Activated CD8-positive, alpha-beta T cell treated with anti-CD3 and anti-CD28 coated beads for 36 hours (primary cell): ENCODE measurements around the gene BICDL1. TPM values are rescaled to one million over a fixed set of nuclear protein-coding genes. Genes with fewer than 3 reads are reported as not detected.

Experiments used
- ATAC-seq: fragments of 200-7000 bp; cut with Tn5 transposase; one replicate; pipeline ENCODE4 v1.10.0; 2021; ENCODE audit warnings: mild to moderate bottlenecking, moderate library complexity
- CTCF ChIA-PET: fragments of 350-600 bp; sonication (Branson Sonifier 250); formaldehyde crosslinking; loops from one replicate; lab custom pipeline; 2021; ENCODE audit warnings: antibody characterized with exemption; lab: Charles Lee
- POLR2A ChIA-PET: fragments of 350-600 bp; sonication (Branson Sonifier 250); formaldehyde crosslinking; loops from one replicate; lab custom pipeline; 2021; ENCODE audit warnings: antibody characterized with exemption; lab: Charles Lee
- DNase-seq: peaks from one replicate; pipeline ENCODE4 v3.0.0-alpha.2; 2020
- H3K27ac Mint-ChIP-seq: one replicate; pipeline ENCODE4 v1.8.0; 2021; ENCODE audit warnings: mild to moderate bottlenecking, mixed read lengths
- H3K27me3 Mint-ChIP-seq: one replicate; pipeline ENCODE4 v1.8.0; 2021; ENCODE audit warnings: mixed read lengths
- H3K36me3 Mint-ChIP-seq: one replicate; pipeline ENCODE4 v1.8.0; 2021; ENCODE audit warnings: low read depth, mixed read lengths
- H3K4me1 Mint-ChIP-seq: one replicate; pipeline ENCODE4 v1.8.0; 2021; ENCODE audit warnings: low read depth, mixed read lengths
- H3K4me3 Mint-ChIP-seq: one replicate; pipeline ENCODE4 v1.8.0; 2021; ENCODE audit warnings: mild to moderate bottlenecking, moderate library complexity, mixed read lengths
- H3K9me3 Mint-ChIP-seq: one replicate; pipeline ENCODE4 v1.8.0; 2021; ENCODE audit warnings: mixed read lengths
- intact Hi-C: fragments of 100-400 bp; cut with micrococcal nuclease; formaldehyde crosslinking; loops from one replicate; pipeline ENCODE4 v1.10.0; 2022
- total RNA-seq, 2 experiments: library from RNA; stranded (reverse); gene quantifications; one replicate each; pipeline ENCODE4 v1.2.3, GENCODE V29; 2021
- TF ChIP-seq, protein P1 (sequence below): fragments of 200-600 bp; IDR thresholded peaks from one replicate; pipeline ENCODE4 v1.8.0; 2022; ENCODE audit warnings: antibody characterized with exemption, mild to moderate bottlenecking

The BICDL1 gene
- total RNA-seq, 2 experiments from 2014 or later = 103 to 107 TPM

DNA sequence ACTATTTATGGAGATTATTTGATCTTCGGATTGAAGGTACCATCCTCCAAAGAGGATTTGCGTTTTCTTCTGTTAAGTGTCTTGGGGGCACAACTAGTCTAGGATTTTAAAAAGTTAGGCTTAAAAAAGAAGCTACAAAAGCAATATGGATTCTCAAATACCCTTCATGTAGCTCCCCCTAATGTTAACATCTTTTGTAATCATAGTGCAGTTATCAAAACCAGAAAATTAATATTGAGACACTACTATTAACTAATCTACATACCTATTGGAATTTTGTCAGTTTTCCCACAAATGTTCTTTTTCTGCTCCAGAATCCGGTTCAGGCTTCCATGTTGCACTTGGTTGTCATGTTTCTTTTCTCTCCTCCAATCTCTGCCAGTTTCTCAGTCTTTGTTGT lies 62.5 kb downstream of the BICDL1 start:
- Mint-ChIP-seq H3K4me3 (no peak overlapping the region), H3K27ac (no peak overlapping the region), H3K36me3 (peaks cover 40% of the 10 kb centered on the region), H3K4me1 (peaks cover 46% of the 10 kb centered on the region), H3K9me3 (no peaks in the 10 kb centered on the region), H3K27me3 (no peaks in the 10 kb centered on the region)
- ChIA-PET POLR2A (no interaction called here), CTCF (no interaction called here)
- DNase-seq = no peak
- no peak for ATAC-seq
- intact Hi-C loops = no loop called here
- TF ChIP-seq, protein P1, sequence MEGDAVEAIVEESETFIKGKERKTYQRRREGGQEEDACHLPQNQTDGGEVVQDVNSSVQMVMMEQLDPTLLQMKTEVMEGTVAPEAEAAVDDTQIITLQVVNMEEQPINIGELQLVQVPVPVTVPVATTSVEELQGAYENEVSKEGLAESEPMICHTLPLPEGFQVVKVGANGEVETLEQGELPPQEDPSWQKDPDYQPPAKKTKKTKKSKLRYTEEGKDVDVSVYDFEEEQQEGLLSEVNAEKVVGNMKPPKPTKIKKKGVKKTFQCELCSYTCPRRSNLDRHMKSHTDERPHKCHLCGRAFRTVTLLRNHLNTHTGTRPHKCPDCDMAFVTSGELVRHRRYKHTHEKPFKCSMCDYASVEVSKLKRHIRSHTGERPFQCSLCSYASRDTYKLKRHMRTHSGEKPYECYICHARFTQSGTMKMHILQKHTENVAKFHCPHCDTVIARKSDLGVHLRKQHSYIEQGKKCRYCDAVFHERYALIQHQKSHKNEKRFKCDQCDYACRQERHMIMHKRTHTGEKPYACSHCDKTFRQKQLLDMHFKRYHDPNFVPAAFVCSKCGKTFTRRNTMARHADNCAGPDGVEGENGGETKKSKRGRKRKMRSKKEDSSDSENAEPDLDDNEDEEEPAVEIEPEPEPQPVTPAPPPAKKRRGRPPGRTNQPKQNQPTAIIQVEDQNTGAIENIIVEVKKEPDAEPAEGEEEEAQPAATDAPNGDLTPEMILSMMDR = no peak

DNA sequence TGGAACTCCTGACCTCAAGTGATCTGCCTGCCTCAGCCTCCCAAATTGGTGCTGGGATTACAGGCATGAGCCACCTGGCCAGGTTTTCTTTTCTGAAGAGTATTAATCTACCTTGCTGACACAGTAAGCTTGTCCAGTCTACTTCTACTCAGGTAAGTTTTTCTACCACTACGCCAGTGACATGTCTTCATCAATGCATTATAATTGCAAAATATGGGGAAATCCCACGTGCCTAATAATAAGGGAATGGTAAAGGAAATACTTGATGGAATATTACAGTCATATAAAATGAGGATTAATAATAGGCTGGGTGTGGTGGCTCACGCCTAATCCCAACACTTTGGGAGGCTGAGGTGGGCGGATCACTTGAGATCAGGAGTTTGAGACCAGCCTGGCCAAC lies 65.3 kb downstream of the BICDL1 start:
- no peak overlapping the region for H3K27ac Mint-ChIP-seq
- peaks cover 35% of the 10 kb centered on the region for H3K36me3 Mint-ChIP-seq
- ATAC-seq = no peak
- peaks cover 21% of the 10 kb centered on the region for H3K4me1 Mint-ChIP-seq
- no peaks in the 10 kb centered on the region for H3K9me3 Mint-ChIP-seq
- intact Hi-C loops = no loop called here
- no peaks in the 10 kb centered on the region for H3K27me3 Mint-ChIP-seq
- no peak overlapping the region for H3K4me3 Mint-ChIP-seq
- TF ChIP-seq, protein P1 = no peak
- CTCF ChIA-PET = interaction anchor here (0.7 to 0.9 kb wide), 4 partner anchors 12 to 64 kb away, joined by 3 read pairs; no protein-coding TSS in a partner anchor
- POLR2A ChIA-PET = no interaction called here
- no peak for DNase-seq

GRCh38 chr12:120055231-120056000 lies 66.4 kb downstream of the BICDL1 start:
- no peaks in the 10 kb centered on the region for H3K27me3 Mint-ChIP-seq
- ATAC-seq (no peak), DNase-seq (no peak)
- intact Hi-C loops = no loop called here
- CTCF ChIA-PET = no interaction called here
- H3K27ac Mint-ChIP-seq = no peak overlapping the region
- no peaks in the 10 kb centered on the region for H3K9me3 Mint-ChIP-seq
- no peak overlapping the region for H3K4me3 Mint-ChIP-seq
- peaks cover 30% of the 10 kb centered on the region for H3K36me3 Mint-ChIP-seq
- H3K4me1 Mint-ChIP-seq = peaks cover 21% of the 10 kb centered on the region
- POLR2A ChIA-PET = no interaction called here
- TF ChIP-seq, protein P1 = no peak

DNA sequence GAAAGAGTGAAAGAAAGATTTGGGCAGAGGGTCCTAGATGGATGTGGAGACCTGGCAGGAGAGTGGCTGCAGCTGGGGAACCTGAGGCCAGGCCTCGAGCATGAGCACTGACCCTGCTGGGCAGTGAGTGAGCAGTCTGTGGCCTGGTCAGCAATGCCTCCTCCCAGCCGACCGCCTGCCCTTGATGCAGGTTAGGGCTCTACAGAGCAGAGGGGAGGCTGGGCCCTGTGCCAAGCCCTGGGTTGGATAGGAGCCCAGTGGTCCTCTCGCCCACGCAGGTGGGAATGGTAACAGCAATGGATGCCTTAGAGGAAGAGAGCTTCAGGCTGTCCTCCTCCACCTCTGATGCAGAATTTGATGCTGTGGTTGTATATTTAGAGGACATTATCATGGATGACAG lies 67.7 kb downstream of the BICDL1 start:
- ChIA-PET CTCF (interaction anchor here (1.9 kb wide), 1 partner anchor 9 kb away, joined by 5 read pairs; no protein-coding TSS in a partner anchor), POLR2A (interaction anchor here (0.6 to 1.5 kb wide), 3 partner anchors 8 to 234 kb away, joined by 3 read pairs; no protein-coding TSS in a partner anchor)
- DNase-seq = no peak
- intact Hi-C loops = no loop called here
- TF ChIP-seq, protein P1 = no peak
- peaks cover 26% of the 10 kb centered on the region for H3K36me3 Mint-ChIP-seq
- no peaks in the 10 kb centered on the region for H3K27me3 Mint-ChIP-seq
- no peak for ATAC-seq
- no peaks in the 10 kb centered on the region for H3K9me3 Mint-ChIP-seq
- peaks cover 18% of the 10 kb centered on the region for H3K4me1 Mint-ChIP-seq
- no peak overlapping the region for H3K4me3 Mint-ChIP-seq
- no peak overlapping the region for H3K27ac Mint-ChIP-seq

DNA sequence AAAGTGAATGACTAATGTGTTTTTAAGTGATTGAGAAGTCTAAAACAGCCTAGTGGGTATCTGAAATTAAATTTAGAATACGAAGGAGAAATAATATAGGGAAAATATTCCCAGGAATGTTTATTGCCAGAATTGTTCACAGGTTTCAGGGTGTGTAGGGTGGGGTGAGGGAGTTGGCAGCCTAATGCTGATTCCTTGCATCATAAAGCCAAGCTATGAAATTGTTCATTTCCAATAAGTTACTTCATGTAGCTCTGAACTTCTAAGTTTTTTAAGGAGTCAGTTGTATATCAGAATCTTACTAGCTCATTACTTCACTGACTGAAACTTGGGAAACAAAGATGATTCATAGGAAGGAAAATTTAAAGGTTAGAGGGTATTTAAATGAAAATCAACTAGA lies 71.2 kb downstream of the BICDL1 start:
- intact Hi-C loops = no loop called here

More for the DNA sequence above, 71.2 kb downstream of the BICDL1 start:
- Mint-ChIP-seq H3K4me3 (no peak overlapping the region), H3K4me1 (peaks cover 17% of the 10 kb centered on the region), H3K9me3 (no peaks in the 10 kb centered on the region), H3K27ac (no peak overlapping the region), H3K27me3 (no peaks in the 10 kb centered on the region), H3K36me3 (peaks cover 31% of the 10 kb centered on the region)
- TF ChIP-seq, protein P1 = no peak
- DNase-seq (no peak), ATAC-seq (no peak)
- ChIA-PET POLR2A (interaction anchor here (0.6 to 0.8 kb wide), 2 partner anchors 12 to 151 kb away, joined by 3 read pairs; no protein-coding TSS in a partner anchor), CTCF (interaction anchor here (0.9 to 1.5 kb wide), 2 partner anchors 27 to 137 kb away, joined by 3 read pairs; no protein-coding TSS in a partner anchor)
